GM18517 (cell line): Measurements from ENCODE around the gene MUC2.

Experiments
- ATAC-seq: cut with Tn5 transposase; IDR thresholded peaks from one replicate; pipeline ENCODE4 v1.9.1; 2021; ENCODE audit warnings: mild to moderate bottlenecking, moderate library complexity; ENCODE audit not compliant: unreplicated experiment

Gene MUC2

GRCh38 chr11:1085440-1086170 lies 10.9 kb downstream of the MUC2 start:
- ATAC-seq, result no peak

GRCh38 chr11:1086171-1087102 lies 11.8 kb downstream of the MUC2 start:
- ATAC-seq, result no peak

- no peak for ATAC-seq
Measured at GRCh38 chr11:1087279-1087960, 12.7 kb downstream of the MUC2 start.

GRCh38 chr11:1087961-1088926 lies 13.6 kb downstream of the MUC2 start:
- ATAC-seq, result no peak

GRCh38 chr11:1088927-1089737 lies 14.5 kb downstream of the MUC2 start:
- no peak for ATAC-seq

- no peak for ATAC-seq
Measured at GRCh38 chr11:1089738-1090599, 15.3 kb downstream of the MUC2 start.

GRCh38 chr11:1090600-1091331 lies 16.1 kb downstream of the MUC2 start:
- no peak for ATAC-seq

- no peak for ATAC-seq
Measured at GRCh38 chr11:1091332-1092083, 16.8 kb downstream of the MUC2 start.

GRCh38 chr11:1092145-1092670 lies 17.5 kb downstream of the MUC2 start:
- ATAC-seq, result no peak

GRCh38 chr11:1092919-1093318 lies 18.2 kb downstream of the MUC2 start:
- no peak for ATAC-seq

GRCh38 chr11:1099519-1100355 lies 25.1 kb downstream of the MUC2 start:
- ATAC-seq, result no peak

- no peak for ATAC-seq
Measured at GRCh38 chr11:1100417-1101245, 26.0 kb downstream of the MUC2 start.

GRCh38 chr11:1101318-1102089 lies 26.8 kb downstream of the MUC2 start:
- no peak for ATAC-seq

GRCh38 chr11:1102221-1102971 lies 27.7 kb downstream of the MUC2 start:
- ATAC-seq, result no peak
